ENCODE measurements around the gene SLC12A8. TPM values are rescaled to one million over a fixed set of nuclear protein-coding genes. Genes with fewer than 3 reads are reported as not detected.

SLC12A8 gene
- total and polyA plus RNA-seq, 10 donors, result 0.32 to 2.8 (median 1.3) TPM

- no peaks in the 10 kb centered on the region for H3K36me3 ChIP-seq
- H3K27me3 ChIP-seq (replicated peaks in 1 of 7), result no peaks in the 10 kb centered on the region
- H3K4me3 ChIP-seq, result no peak overlapping the region
- DNase-seq, result no peak
- peaks cover 7 to 53% (median 37%) of the 10 kb centered on the region in 6 donors for H3K4me1 ChIP-seq
- H3K27ac ChIP-seq, result no peak overlapping the region
- 83 to 96% (median 92%) methylated on average over 15 to 17 of the region's 17 CpGs for WGBS, 5 donors
- no peaks in the 10 kb centered on the region for H3K9me3 ChIP-seq
- TF ChIP-seq POLR2AphosphoS5 (IDR thresholded peaks at IDR 0.05) (no peak), POLR2A (IDR thresholded peaks at IDR 0.05) (no peak), CTCF (IDR thresholded peaks at IDR 0.05 in 8 of 11, conservative IDR thresholded peaks at IDR 0.05 in 3 of 11) (no peak)
- intact Hi-C loops (cut with DNase I; ENCODE audit: low total_unique reads), result no loop called here
Measured at GRCh38 chr3:125137358-125138033, 75.1 kb downstream of the SLC12A8 start.

GRCh38 chr3:125136966-125137357 is 75.6 kb downstream of the SLC12A8 start:
- no peak overlapping the region for H3K4me3 ChIP-seq
- H3K36me3 ChIP-seq, result no peaks in the 10 kb centered on the region
- peaks cover 4 to 53% (median 32%) of the 10 kb centered on the region in 6 donors for H3K4me1 ChIP-seq
- no peak overlapping the region for H3K27ac ChIP-seq
- no peaks in the 10 kb centered on the region for H3K27me3 ChIP-seq (replicated peaks in 1 of 7)
- 74 to 86% (median 86%) methylated on average over 7 of the region's 7 CpGs for WGBS, 5 donors
- H3K9me3 ChIP-seq, result no peaks in the 10 kb centered on the region
- no peak for TF ChIP-seq POLR2AphosphoS5 (IDR thresholded peaks at IDR 0.05)
- TF ChIP-seq POLR2A (IDR thresholded peaks at IDR 0.05), result no peak
- no peak for TF ChIP-seq CTCF (IDR thresholded peaks at IDR 0.05 in 8 of 11, conservative IDR thresholded peaks at IDR 0.05 in 3 of 11)
- no peak for DNase-seq
- intact Hi-C loops (cut with DNase I; ENCODE audit: low total_unique reads), result no loop called here

- peaks cover 3 to 53% (median 29%) of the 10 kb centered on the region in 6 donors for H3K4me1 ChIP-seq
- H3K9me3 ChIP-seq, result no peaks in the 10 kb centered on the region
- H3K27ac ChIP-seq, result no peak overlapping the region
- no peak for DNase-seq
- no peaks in the 10 kb centered on the region for H3K27me3 ChIP-seq (replicated peaks in 1 of 7)
- no peak overlapping the region for H3K4me3 ChIP-seq
- intact Hi-C loops (cut with DNase I; ENCODE audit: low total_unique reads), result no loop called here
- 40 to 59% (median 45%) methylated on average over 4 of the region's 4 CpGs for WGBS, 5 donors
- no peaks in the 10 kb centered on the region for H3K36me3 ChIP-seq
- no peak for TF ChIP-seq CTCF (IDR thresholded peaks at IDR 0.05 in 8 of 11, conservative IDR thresholded peaks at IDR 0.05 in 3 of 11)
- no peak for TF ChIP-seq POLR2AphosphoS5 (IDR thresholded peaks at IDR 0.05)
- no peak for TF ChIP-seq POLR2A (IDR thresholded peaks at IDR 0.05)
Measured at GRCh38 chr3:125136515-125136914, 76.0 kb downstream of the SLC12A8 start.

GRCh38 chr3:125134952-125135351 is 77.6 kb downstream of the SLC12A8 start:
- Histone ChIP-seq H3K4me1 (peaks cover 0 to 50% (median 17%) of the 10 kb centered on the region in 6 donors), H3K27me3 (replicated peaks in 1 of 7) (no peaks in the 10 kb centered on the region), H3K4me3 (no peak overlapping the region), H3K27ac (no peak overlapping the region), H3K36me3 (no peaks in the 10 kb centered on the region), H3K9me3 (no peaks in the 10 kb centered on the region)
- no peak for DNase-seq
- intact Hi-C loops (cut with DNase I; ENCODE audit: low total_unique reads), result no loop called here
- WGBS, 5 donors, result 78 to 97% (median 94%) methylated on average over 6 of the region's 6 CpGs
- TF ChIP-seq POLR2AphosphoS5 (IDR thresholded peaks at IDR 0.05), result no peak
- no peak for TF ChIP-seq POLR2A (IDR thresholded peaks at IDR 0.05)
- TF ChIP-seq CTCF (IDR thresholded peaks at IDR 0.05 in 8 of 11, conservative IDR thresholded peaks at IDR 0.05 in 3 of 11), result no peak
